Thyroid gland (tissue), 4 donors: ENCODE data around the gene HSH2D. TPM values are rescaled to one million over a fixed set of nuclear protein-coding genes. Genes with fewer than 3 reads are reported as not detected.
"Not testable (repeated sequence)": the region's sequence is repeated elsewhere in the genome, so short reads cannot be mapped to it uniquely, and the experiment has no call there.

Experiments
- DNase-seq, 2 donors: peaks; one replicate each; pipeline ENCODE4 v3.0.0-alpha.2; 2019
- H3K27ac ChIP-seq, 3 donors: fragments of 200-600 bp; sonication (generic); 1 replicate in 2 of 3; 2 replicates in 1 of 3; pipeline ENCODE4 v1.5.1; 2016 to 2019; ENCODE audit warnings: mild to moderate bottlenecking in 1 of 3, moderate library complexity in 1 of 3
- H3K27me3 ChIP-seq: fragments of 200-600 bp; sonication (generic); one replicate; pipeline ENCODE4 v1.5.1; 2019
- H3K36me3 ChIP-seq, 2 donors: fragments of 200-600 bp; sonication (generic); one replicate each; pipeline ENCODE4 v1.5.1; 2016 to 2019
- H3K4me1 ChIP-seq, 2 donors: fragments of 200-600 bp; sonication (generic); one replicate each; pipeline ENCODE4 v1.5.1; 2017 to 2019
- H3K4me3 ChIP-seq, 3 donors: fragments of 200-600 bp; sonication (generic); replicated peaks in 1 of 3; 1 replicate in 2 of 3; 2 replicates in 1 of 3; pipeline ENCODE4 v1.5.1; 2016; ENCODE audit warnings: mild to moderate bottlenecking in 1 of 3
- H3K9me3 ChIP-seq: fragments of 200-600 bp; sonication (generic); one replicate; pipeline ENCODE4 v1.5.1; 2017
- POLR2A ChIP-seq, 2 donors: fragments of 450-650 bp; IDR thresholded peaks; one replicate each; pipeline ENCODE4 v1.6.1; 2017; ENCODE audit warnings: antibody characterized with exemption in 2 of 2, mild to moderate bottlenecking in 2 of 2, moderate library complexity in 1 of 2
- WGBS, 2 donors: methylation state at CpG; one replicate each; pipeline ENCODE4 v1.1.5; 2017; 5-methylcytosine and 5-hydroxymethylcytosine counted together
- intact Hi-C: fragments of 100-400 bp; cut with DNase I; formaldehyde crosslinking; loops from one replicate; pipeline ENCODE4 v1.15.1; 2023
- total RNA-seq, 4 donors: library from RNA; depleted of rRNA; stranded (reverse); fragments of >200 nt; gene quantifications; one replicate each; pipeline ENCODE4 v1.2.3, GENCODE V29; 2016
- TF ChIP-seq, protein P1 (sequence below), 6 experiments: fragments of 200-600 bp in 3 of 6; fragments of 450-650 bp in 3 of 6; sonication (generic) in 3 of 6; IDR thresholded peaks; one replicate each; pipeline ENCODE4 v1.5.1; 2016 to 2019; ENCODE audit warnings: antibody characterized with exemption in 6 of 6, mild to moderate bottlenecking in 2 of 6, inconsistent platforms in 1 of 6, moderate library complexity in 1 of 6

HSH2D gene
- total RNA-seq, 4 donors from 2014 or later, result 0.94 to 4.6 (median 2.5) TPM

- TF ChIP-seq, protein P1, sequence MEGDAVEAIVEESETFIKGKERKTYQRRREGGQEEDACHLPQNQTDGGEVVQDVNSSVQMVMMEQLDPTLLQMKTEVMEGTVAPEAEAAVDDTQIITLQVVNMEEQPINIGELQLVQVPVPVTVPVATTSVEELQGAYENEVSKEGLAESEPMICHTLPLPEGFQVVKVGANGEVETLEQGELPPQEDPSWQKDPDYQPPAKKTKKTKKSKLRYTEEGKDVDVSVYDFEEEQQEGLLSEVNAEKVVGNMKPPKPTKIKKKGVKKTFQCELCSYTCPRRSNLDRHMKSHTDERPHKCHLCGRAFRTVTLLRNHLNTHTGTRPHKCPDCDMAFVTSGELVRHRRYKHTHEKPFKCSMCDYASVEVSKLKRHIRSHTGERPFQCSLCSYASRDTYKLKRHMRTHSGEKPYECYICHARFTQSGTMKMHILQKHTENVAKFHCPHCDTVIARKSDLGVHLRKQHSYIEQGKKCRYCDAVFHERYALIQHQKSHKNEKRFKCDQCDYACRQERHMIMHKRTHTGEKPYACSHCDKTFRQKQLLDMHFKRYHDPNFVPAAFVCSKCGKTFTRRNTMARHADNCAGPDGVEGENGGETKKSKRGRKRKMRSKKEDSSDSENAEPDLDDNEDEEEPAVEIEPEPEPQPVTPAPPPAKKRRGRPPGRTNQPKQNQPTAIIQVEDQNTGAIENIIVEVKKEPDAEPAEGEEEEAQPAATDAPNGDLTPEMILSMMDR (IDR thresholded peaks at IDR 0.05), result no peak
- Histone ChIP-seq H3K27me3 (no peaks in the 10 kb centered on the region), H3K27ac (no peak overlapping the region), H3K4me1 (no peaks in the 10 kb centered on the region), H3K36me3 (peaks cover 48 to 51% of the 10 kb centered on the region in 2 donors), H3K9me3 (no peaks in the 10 kb centered on the region), H3K4me3 (no peak overlapping the region)
- WGBS, 2 donors, result 93 to 95% methylated on average over 6 of the region's 6 CpGs
- intact Hi-C loops, result no loop called here
- no peak for DNase-seq
Observed at GRCh38 chr19:16098416-16098768, 45.1 kb upstream of the HSH2D start.

- intact Hi-C loops, result no loop called here
- Histone ChIP-seq H3K36me3 (peaks cover 47 to 51% of the 10 kb centered on the region in 2 donors), H3K9me3 (no peaks in the 10 kb centered on the region), H3K4me1 (no peaks in the 10 kb centered on the region), H3K27me3 (no peaks in the 10 kb centered on the region), H3K4me3 (no peak overlapping the region), H3K27ac (no peak overlapping the region)
- 92 to 94% methylated on average over 5 to 6 of the region's 6 CpGs for WGBS, 2 donors
- no peak for TF ChIP-seq POLR2A (IDR thresholded peaks at IDR 0.05)
- TF ChIP-seq, protein P1 (IDR thresholded peaks at IDR 0.05), result no peak
- no peak for DNase-seq
Observed at GRCh38 chr19:16098821-16099220, 44.7 kb upstream of the HSH2D start.

GRCh38 chr19:16099314-16099965, 44.0 kb upstream of the HSH2D start:
- peaks cover 42 to 44% of the 10 kb centered on the region in 2 donors for H3K36me3 ChIP-seq
- H3K4me1 ChIP-seq, H3K9me3 ChIP-seq, H3K27ac ChIP-seq, DNase-seq, H3K27me3 ChIP-seq, intact Hi-C loops, H3K4me3 ChIP-seq: not testable (repeated sequence)
- WGBS, 2 donors, result 94 to 95% methylated on average over 8 of the region's 8 CpGs

GRCh38 chr19:16100524-16100923, 43.0 kb upstream of the HSH2D start:
- Histone ChIP-seq H3K4me1 (no peaks in the 10 kb centered on the region), H3K9me3 (no peaks in the 10 kb centered on the region), H3K27me3 (no peaks in the 10 kb centered on the region), H3K27ac (no peak overlapping the region), H3K36me3 (peaks cover 31 to 36% of the 10 kb centered on the region in 2 donors), H3K4me3 (no peak overlapping the region)
- intact Hi-C loops, result no loop called here
- WGBS, 2 donors, result 89 to 100% methylated on average over 4 of the region's 4 CpGs
- TF ChIP-seq, protein P1 (IDR thresholded peaks at IDR 0.05), result no peak
- TF ChIP-seq POLR2A (IDR thresholded peaks at IDR 0.05), result no peak
- no peak for DNase-seq

DNA sequence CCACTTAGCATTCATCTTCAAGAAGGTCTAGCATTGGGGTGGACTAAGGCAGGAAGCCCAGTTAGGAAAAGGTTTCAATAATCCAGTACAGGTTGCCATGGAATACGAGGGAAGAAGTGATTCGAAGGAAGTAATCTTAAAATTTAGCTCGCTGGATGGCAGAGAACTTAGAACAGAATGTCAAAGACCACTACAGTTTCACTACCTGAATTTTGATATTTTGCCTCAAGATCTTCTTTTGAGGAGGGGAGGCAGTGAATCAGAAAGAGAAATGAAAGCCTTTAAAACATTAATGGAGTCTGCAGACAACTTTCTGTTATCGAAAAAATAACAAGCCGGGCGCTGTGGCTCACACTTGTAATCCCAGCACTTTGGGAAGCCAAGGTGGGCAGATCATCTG, 38.8 kb upstream of the HSH2D start:
- intact Hi-C loops, result no loop called here
- H3K9me3 ChIP-seq, result no peaks in the 10 kb centered on the region
- H3K4me1 ChIP-seq, result no peaks in the 10 kb centered on the region
- no peaks in the 10 kb centered on the region for H3K27me3 ChIP-seq
- no peak overlapping the region for H3K4me3 ChIP-seq
- H3K36me3 ChIP-seq, result peaks cover 26 to 28% of the 10 kb centered on the region in 2 donors
- WGBS, 2 donors, result 88 to 92% methylated on average over 6 of the region's 6 CpGs
- no peak for TF ChIP-seq POLR2A (IDR thresholded peaks at IDR 0.05)
- TF ChIP-seq, protein P1 (IDR thresholded peaks at IDR 0.05), result no peak
- no peak overlapping the region for H3K27ac ChIP-seq
- no peak for DNase-seq
